ENCODE results near the gene PIP5K1B.

GRCh38 chr9:68920921-68921320, 215.9 kb downstream of the PIP5K1B start:
- TF ChIP-seq POLR2AphosphoS5 (IDR thresholded peaks at IDR 0.05; ENCODE audit: borderline replicate concordance, low read depth, low read length) (no peak), EZH2 (IDR thresholded peaks at IDR 0.05) (no peak)
